Memory B cell (primary cell): ENCODE measurements around the gene TAC1.
"Not testable (repeated sequence)": the region's sequence is repeated elsewhere in the genome, so short reads cannot be mapped to it uniquely, and the experiment has no call there.

Experiments
- ATAC-seq: fragments of 150-1000 bp; cut with Tn5 transposase; 2 replicates; pipeline ENCODE4 v1.10.0; 2021; ENCODE audit warnings: low read depth, mild to moderate bottlenecking, moderate library complexity
- DNase-seq, 2 donors: peaks; one replicate each; pipeline ENCODE4 v3.0.0; 2022; ENCODE audit warnings: low spot score in 2 of 2
- H3K27ac Mint-ChIP-seq: one replicate; pipeline ENCODE4 v1.8.0; 2022; ENCODE audit warnings: mild to moderate bottlenecking, moderate library complexity, mixed read lengths
- H3K27me3 Mint-ChIP-seq: one replicate; pipeline ENCODE4 v1.8.0; 2022; ENCODE audit warnings: mixed read lengths
- H3K36me3 Mint-ChIP-seq: one replicate; pipeline ENCODE4 v1.8.0; 2022; ENCODE audit warnings: mild to moderate bottlenecking, mixed read lengths
- H3K4me1 Mint-ChIP-seq: one replicate; pipeline ENCODE4 v1.8.0; 2022; ENCODE audit warnings: mixed read lengths
- H3K4me3 Mint-ChIP-seq: one replicate; pipeline ENCODE4 v1.8.0; 2022; ENCODE audit warnings: mild to moderate bottlenecking, moderate library complexity, mixed read lengths
- H3K9me3 Mint-ChIP-seq: one replicate; pipeline ENCODE4 v1.8.0; 2022; ENCODE audit warnings: mixed read lengths

The TAC1 gene

GRCh38 chr7:97770850-97771249 is 39.0 kb downstream of the TAC1 start:
- no peaks in the 10 kb centered on the region for H3K36me3 Mint-ChIP-seq
- DNase-seq, result no peak
- no peaks in the 10 kb centered on the region for H3K4me1 Mint-ChIP-seq

GRCh38 chr7:97771576-97771975 is 39.7 kb downstream of the TAC1 start:
- Mint-ChIP-seq H3K4me1 (no peaks in the 10 kb centered on the region), H3K9me3 (no peaks in the 10 kb centered on the region), H3K27me3 (no peaks in the 10 kb centered on the region), H3K27ac (no peak overlapping the region), H3K36me3 (no peaks in the 10 kb centered on the region), H3K4me3 (no peak overlapping the region)
- DNase-seq, result no peak
- ATAC-seq, result no peak

More at GRCh38 chr7:97770850-97771249, 39.0 kb downstream of the TAC1 start:
- no peak for ATAC-seq
- H3K27ac Mint-ChIP-seq, result no peak overlapping the region
- H3K27me3 Mint-ChIP-seq, result no peaks in the 10 kb centered on the region
- no peaks in the 10 kb centered on the region for H3K9me3 Mint-ChIP-seq
- H3K4me3 Mint-ChIP-seq, result no peak overlapping the region

DNA sequence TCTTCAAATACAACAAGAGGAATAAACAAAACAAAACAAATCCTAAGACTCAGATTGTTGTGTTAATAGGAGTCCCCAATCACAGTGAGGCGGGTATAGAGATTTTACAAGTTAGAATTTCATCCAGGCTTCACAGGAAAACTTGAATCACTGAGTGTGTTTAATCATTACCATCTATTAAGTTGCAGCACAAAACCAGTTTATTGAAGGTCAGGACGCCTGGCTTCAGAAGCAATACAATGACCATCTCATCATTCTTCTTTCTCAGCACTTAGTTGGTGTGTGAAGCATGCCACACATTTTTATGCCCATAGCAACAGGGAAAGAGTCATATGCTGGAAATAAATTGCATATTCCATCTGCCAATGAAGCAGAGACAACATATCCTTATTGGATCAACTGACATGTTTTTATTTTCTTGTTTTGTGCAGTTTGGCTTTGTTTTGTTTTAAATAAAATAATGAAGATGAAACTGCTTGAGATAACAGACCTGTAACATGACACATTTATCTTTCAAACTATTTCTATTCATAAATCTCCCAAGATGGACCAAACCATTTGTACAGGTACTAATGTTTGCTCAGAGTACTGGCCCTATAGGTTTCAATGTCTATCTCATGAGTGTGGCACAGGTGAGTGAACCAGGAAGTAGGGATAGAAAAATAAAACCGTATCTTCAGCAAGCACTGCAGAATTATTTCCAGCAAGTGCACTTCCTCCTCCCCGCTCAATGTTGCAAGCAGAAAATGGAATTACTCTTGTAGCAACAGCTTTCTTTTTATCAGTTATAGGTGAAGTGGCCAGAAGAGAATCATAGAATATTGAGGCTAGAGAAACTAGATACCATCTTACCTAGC is 40.4 kb downstream of the TAC1 start:
- Mint-ChIP-seq H3K36me3 (no peaks in the 10 kb centered on the region), H3K27ac (no peak overlapping the region), H3K9me3 (no peaks in the 10 kb centered on the region), H3K4me1 (no peaks in the 10 kb centered on the region), H3K27me3 (no peaks in the 10 kb centered on the region), H3K4me3 (no peak overlapping the region)
- DNase-seq (no peak), ATAC-seq (no peak)

DNA sequence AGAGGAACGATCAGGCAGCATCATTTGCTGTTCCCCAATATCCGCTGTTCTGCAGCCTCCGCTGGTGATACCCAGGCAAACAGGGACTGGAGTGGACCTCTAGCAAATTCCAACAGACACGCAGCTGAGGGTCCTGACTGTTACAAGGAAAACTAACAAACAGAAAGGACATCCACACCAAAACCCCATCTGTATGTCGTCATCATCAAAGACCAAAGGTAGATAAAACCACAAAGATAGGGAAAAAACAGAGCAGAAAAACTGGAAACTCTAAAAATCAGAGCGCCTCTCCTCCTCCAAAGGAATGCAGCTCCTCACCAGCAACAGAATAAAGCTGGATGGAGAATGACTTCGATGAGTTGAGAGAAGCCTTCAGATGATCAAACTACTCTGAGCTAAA is 54.5 kb downstream of the TAC1 start:
- not testable (repeated sequence) for H3K27ac Mint-ChIP-seq, H3K4me1 Mint-ChIP-seq, H3K36me3 Mint-ChIP-seq, H3K9me3 Mint-ChIP-seq, ATAC-seq, H3K4me3 Mint-ChIP-seq, H3K27me3 Mint-ChIP-seq, DNase-seq
